Parathyroid adenoma (tissue), 2 donors: ENCODE measurements around the gene CACNB1.

Experiments used
- H2AFZ ChIP-seq: fragments of 300-600 bp; sonication (generic); one replicate; pipeline ENCODE4 v1.7.0; 2017; ENCODE audit warnings: antibody characterized with exemption, mild to moderate bottlenecking
- H3K27ac ChIP-seq: fragments of 300-600 bp; sonication (generic); one replicate; pipeline ENCODE4 v1.7.0; 2017
- H3K27me3 ChIP-seq: fragments of 300-600 bp; sonication (generic); one replicate; pipeline ENCODE4 v1.7.0; 2017; ENCODE audit warnings: low read length; ENCODE audit not compliant: control insufficient read depth, insufficient read depth
- H3K36me3 ChIP-seq: fragments of 300-600 bp; sonication (generic); one replicate; pipeline ENCODE4 v1.7.0; 2017; ENCODE audit warnings: low read length; ENCODE audit not compliant: control insufficient read depth, insufficient read depth
- H3K4me1 ChIP-seq: fragments of 300-600 bp; sonication (generic); one replicate; pipeline ENCODE4 v1.7.0; 2017; ENCODE audit warnings: control low read depth
- H3K4me2 ChIP-seq: fragments of 300-600 bp; sonication (generic); one replicate; pipeline ENCODE4 v1.7.0; 2017; ENCODE audit warnings: low read length
- H3K4me3 ChIP-seq: fragments of 300-600 bp; sonication (generic); one replicate; pipeline ENCODE4 v1.7.0; 2017; ENCODE audit warnings: low read depth, low read length
- H3K79me2 ChIP-seq: fragments of 300-600 bp; sonication (generic); one replicate; pipeline ENCODE4 v1.7.0; 2017; ENCODE audit warnings: control low read depth
- H3K9ac ChIP-seq: fragments of 300-600 bp; sonication (generic); one replicate; pipeline ENCODE4 v1.7.0; 2017; ENCODE audit warnings: mild to moderate bottlenecking
- H3K9me3 ChIP-seq: fragments of 300-600 bp; sonication (generic); one replicate; pipeline ENCODE4 v1.7.0; 2017; ENCODE audit warnings: low read length; ENCODE audit not compliant: control insufficient read depth
- CTCF ChIP-seq: fragments of 300-600 bp; sonication (generic); IDR thresholded peaks from one replicate; pipeline ENCODE4 v1.7.0; 2017; ENCODE audit warnings: antibody characterized with exemption, mild to moderate bottlenecking
- donor health status: primary hyperparathyroidism.

Gene CACNB1

GRCh38 chr17:39196241-39196807 lies 1.1 kb downstream of the CACNB1 start:
- H3K79me2 ChIP-seq: peaks cover 11% of the 10 kb centered on the region
- TF ChIP-seq CTCF: no peak
- no peak overlapping the region for H3K4me3 ChIP-seq
- no peaks in the 10 kb centered on the region for H3K27me3 ChIP-seq
- no peak overlapping the region for H3K9ac ChIP-seq
- H3K27ac ChIP-seq: no peak overlapping the region
- peaks cover 10% of the 10 kb centered on the region for H3K4me1 ChIP-seq
- H2AFZ ChIP-seq: no peak overlapping the region
- H3K36me3 ChIP-seq: no peaks in the 10 kb centered on the region
- no peaks in the 10 kb centered on the region for H3K9me3 ChIP-seq
- no peak overlapping the region for H3K4me2 ChIP-seq

DNA sequence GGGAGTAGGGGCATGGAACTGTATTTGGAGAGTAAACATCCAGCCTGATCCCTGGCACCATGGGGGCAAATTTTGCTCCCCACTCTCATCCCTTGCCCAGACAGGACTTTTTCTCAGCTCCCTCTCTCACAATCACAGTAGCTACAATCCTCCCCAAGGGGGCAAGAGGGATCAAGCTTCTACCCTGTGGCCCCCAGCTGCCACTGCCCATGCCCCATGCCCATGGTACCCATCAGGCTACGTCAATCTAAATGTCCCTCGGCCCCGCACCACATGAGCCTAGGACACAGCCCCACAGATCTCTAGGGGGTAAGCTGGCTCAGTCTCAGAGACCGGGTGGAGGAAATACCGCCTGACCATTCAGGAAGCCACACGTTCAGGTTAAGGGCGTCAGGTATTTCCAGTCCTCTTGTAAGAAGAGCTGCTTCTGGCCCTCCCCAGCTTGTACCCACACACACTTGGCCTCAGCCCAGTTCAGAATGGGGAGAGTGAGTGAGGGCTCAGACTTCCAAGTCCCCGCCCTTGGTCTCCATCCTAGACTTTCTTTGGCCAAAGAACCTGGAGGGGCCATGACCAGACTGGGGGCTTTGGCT lies 1.8 kb downstream of the CACNB1 start:
- Histone ChIP-seq H3K27me3 (no peaks in the 10 kb centered on the region), H2AFZ (no peak overlapping the region), H3K9ac (no peak overlapping the region), H3K4me2 (no peak overlapping the region), H3K27ac (no peak overlapping the region), H3K36me3 (no peaks in the 10 kb centered on the region), H3K9me3 (no peaks in the 10 kb centered on the region), H3K79me2 (peaks cover 7% of the 10 kb centered on the region), H3K4me3 (no peak overlapping the region), H3K4me1 (peaks cover 6% of the 10 kb centered on the region)
- TF ChIP-seq CTCF: no peak

GRCh38 chr17:39194985-39195524 lies 2.4 kb downstream of the CACNB1 start:
- no peaks in the 10 kb centered on the region for H3K36me3 ChIP-seq
- no peaks in the 10 kb centered on the region for H3K9me3 ChIP-seq
- H3K4me2 ChIP-seq: no peak overlapping the region
- H3K27me3 ChIP-seq: no peaks in the 10 kb centered on the region
- H2AFZ ChIP-seq: no peak overlapping the region
- no peak overlapping the region for H3K27ac ChIP-seq
- H3K79me2 ChIP-seq: peaks cover under 1% of the 10 kb centered on the region
- peaks cover 6% of the 10 kb centered on the region for H3K4me1 ChIP-seq
- no peak overlapping the region for H3K4me3 ChIP-seq
- TF ChIP-seq CTCF: no peak
- H3K9ac ChIP-seq: no peak overlapping the region

DNA sequence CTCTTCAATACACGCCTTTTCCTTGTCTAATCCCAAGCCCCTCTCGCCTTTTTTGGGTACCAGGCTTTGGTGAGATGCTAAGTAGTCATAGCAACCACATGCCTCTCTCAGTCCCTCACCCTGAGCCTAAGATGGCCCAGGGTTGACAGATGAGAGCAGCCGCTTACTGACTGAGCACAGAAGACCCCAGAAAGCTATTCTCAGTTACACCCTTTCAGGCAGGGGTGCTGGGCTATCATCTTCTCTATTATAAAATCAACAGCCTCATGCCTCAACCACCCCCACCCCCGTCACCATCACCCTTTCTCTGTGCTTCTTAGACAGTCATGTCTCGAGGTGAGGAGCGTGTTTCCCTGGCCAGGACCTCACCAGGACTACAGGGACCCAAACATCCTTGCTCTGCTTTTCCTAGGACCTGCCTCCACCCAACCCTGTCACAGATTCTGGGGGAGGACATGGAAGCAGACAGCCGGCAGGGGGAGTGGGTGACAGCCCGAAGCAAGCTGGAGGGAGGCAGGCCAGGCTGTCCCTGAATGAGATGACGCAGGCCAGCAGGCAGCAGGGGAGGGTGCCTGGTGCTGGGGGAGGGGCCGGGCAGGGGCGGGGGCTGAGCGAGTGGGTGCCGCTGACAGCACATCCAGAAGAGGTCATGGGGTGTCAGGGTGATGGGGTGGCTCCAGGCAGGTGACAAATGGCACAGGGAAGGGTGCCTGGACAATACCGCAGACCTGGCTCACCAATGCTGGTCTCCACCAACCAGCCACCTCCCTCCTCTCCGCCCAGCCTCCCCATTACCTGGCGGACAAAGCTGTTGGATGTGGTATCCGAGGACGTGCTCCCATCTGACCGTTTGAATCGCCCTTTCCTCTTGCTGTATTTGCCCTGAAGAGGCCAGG lies 3.1 kb downstream of the CACNB1 start:
- H3K27ac ChIP-seq: no peak overlapping the region
- no peaks in the 10 kb centered on the region for H3K9me3 ChIP-seq
- no peaks in the 10 kb centered on the region for H3K27me3 ChIP-seq
- H3K79me2 ChIP-seq: no peaks in the 10 kb centered on the region
- H3K9ac ChIP-seq: no peak overlapping the region
- H3K4me1 ChIP-seq: peaks cover 6% of the 10 kb centered on the region
- H3K36me3 ChIP-seq: no peaks in the 10 kb centered on the region
- no peak for TF ChIP-seq CTCF
- no peak overlapping the region for H2AFZ ChIP-seq
- no peak overlapping the region for H3K4me3 ChIP-seq
- H3K4me2 ChIP-seq: no peak overlapping the region
